RCC 7860 (cell line): Measurements from ENCODE around the gene RAB36.
A peak's percentile ranks its signal among the peaks of the same experiment; 100 is the strongest.

Source experiments
- DNase-seq: peaks from one replicate; pipeline ENCODE4 v3.0.0-alpha.2; 2015; ENCODE audit warnings: low spot score
- FAIRE-seq: peaks from 2 replicates; lab custom pipeline; 2012; peaks lifted over from hg19 to GRCh38; lab: Jason Lieb, UNC

Gene RAB36

GRCh38 chr22:23144932-23145877 lies at the start of gene RAB36:
Gene RAB36, plus strand, starts transcription at chr22:23145477. Its CDS starts 1,140 bp downstream, at chr22:23146617.
- FAIRE-seq (peak; percentile 43), DNase-seq (peak; percentile 98)

GRCh38 chr22:23095733-23096342 lies 49.4 kb upstream of the RAB36 start:
- no peak for FAIRE-seq

GRCh38 chr22:23097412-23098229 lies 47.7 kb upstream of the RAB36 start:
- no peak for FAIRE-seq
- no peak for DNase-seq

More at GRCh38 chr22:23095733-23096342, 49.4 kb upstream of the RAB36 start:
- DNase-seq: no peak

GRCh38 chr22:23098230-23098705 lies 47.0 kb upstream of the RAB36 start:
- DNase-seq: no peak
- FAIRE-seq: no peak

- FAIRE-seq (no peak), DNase-seq (no peak)
Observed at GRCh38 chr22:23098718-23099530, 46.4 kb upstream of the RAB36 start.

GRCh38 chr22:23099531-23099804 lies 45.8 kb upstream of the RAB36 start:
- FAIRE-seq (no peak), DNase-seq (no peak)

- no peak for FAIRE-seq
- DNase-seq: no peak
Observed at GRCh38 chr22:23100124-23100801, 45.0 kb upstream of the RAB36 start.

GRCh38 chr22:23101524-23101923 lies 43.8 kb upstream of the RAB36 start:
- no peak for DNase-seq
- no peak for FAIRE-seq

GRCh38 chr22:23102002-23102655 lies 43.1 kb upstream of the RAB36 start:
- no peak for FAIRE-seq
- DNase-seq: no peak

- no peak for FAIRE-seq
Observed at GRCh38 chr22:23102776-23103175, 42.5 kb upstream of the RAB36 start.

GRCh38 chr22:23103199-23103954 lies 41.9 kb upstream of the RAB36 start:
- DNase-seq (no peak), FAIRE-seq (no peak)

More at GRCh38 chr22:23102776-23103175, 42.5 kb upstream of the RAB36 start:
- no peak for DNase-seq

- FAIRE-seq (no peak), DNase-seq (no peak)
Observed at GRCh38 chr22:23104187-23104971, 40.9 kb upstream of the RAB36 start.

- FAIRE-seq (no peak), DNase-seq (no peak)
Observed at GRCh38 chr22:23105304-23105703, 40.0 kb upstream of the RAB36 start.

GRCh38 chr22:23105919-23106318 lies 39.4 kb upstream of the RAB36 start:
- DNase-seq: no peak
- FAIRE-seq: no peak

GRCh38 chr22:23106344-23106743 lies 38.9 kb upstream of the RAB36 start:
- FAIRE-seq (no peak), DNase-seq (no peak)

GRCh38 chr22:23106906-23107367 lies 38.3 kb upstream of the RAB36 start:
- FAIRE-seq (no peak), DNase-seq (no peak)

GRCh38 chr22:23107487-23108248 lies 37.6 kb upstream of the RAB36 start:
- no peak for DNase-seq
- no peak for FAIRE-seq
